HEK293T (cell line): ENCODE measurements around the gene ST3GAL6.

ENCODE experiments used
- FOXK2 ChIP-seq: fragments of 450-650 bp; IDR thresholded peaks from 2 replicates; pipeline ENCODE4 v1.6.1; 2016; ENCODE audit warnings: mild to moderate bottlenecking
- FOXM1 ChIP-seq: fragments of 450-650 bp; IDR thresholded peaks from 2 replicates; pipeline ENCODE4 v1.6.1; 2017; ENCODE audit warnings: mild to moderate bottlenecking, borderline replicate concordance
- HDGF ChIP-seq: fragments of 450-650 bp; IDR thresholded peaks from 2 replicates; pipeline ENCODE4 v1.6.1; 2017; ENCODE audit warnings: antibody characterized with exemption, borderline replicate concordance
- L3MBTL2 ChIP-seq: fragments of 450-650 bp; conservative IDR thresholded peaks from 2 replicates; pipeline ENCODE4 v1.6.1; 2016; ENCODE audit warnings: mild to moderate bottlenecking
- SP1 ChIP-seq: fragments of 450-650 bp; IDR thresholded peaks from 2 replicates; pipeline ENCODE4 v1.6.1; 2017
- SUZ12 ChIP-seq: fragments of 450-650 bp; IDR thresholded peaks from 2 replicates; pipeline ENCODE4 v1.6.1; 2016; ENCODE audit warnings: mild to moderate bottlenecking
- TARDBP ChIP-seq: fragments of 450-650 bp; IDR thresholded peaks from 2 replicates; pipeline ENCODE4 v1.6.1; 2016

- TF ChIP-seq FOXM1 (no peak), TARDBP (no peak), FOXK2 (no peak), SUZ12 (no peak), L3MBTL2 (no peak), HDGF (no peak), SP1 (no peak)
Measured at GRCh38 chr3:98739266-98739665, 23.9 kb upstream of the ST3GAL6 start.
